HCT116 (cell line): Measurements from ENCODE around the gene AKAP13. TPM values are rescaled to one million over a fixed set of nuclear protein-coding genes. Genes with fewer than 3 reads are reported as not detected.

Source experiments
- ATAC-seq: fragments of 200-7000 bp; cut with Tn5 transposase; 2 replicates; pipeline ENCODE4 v1.9.1; 2020; ENCODE audit warnings: mild to moderate bottlenecking, moderate library complexity
- BruUV-seq: library from RNA; stranded (reverse); fragments of 400-500 nt; replicated peaks from 2 replicates; lab custom pipeline; 2021; lab: Mats Ljungman, UMichigan
- CTCF ChIA-PET: fragments of 300-600 bp; sonication (Branson Sonifier 250); formaldehyde crosslinking; loops from one replicate; lab custom pipeline; 2021; ENCODE audit warnings: antibody characterized with exemption; lab: Charles Lee
- POLR2A ChIA-PET: fragments of 300-600, 350-600 bp; sonication (Branson Sonifier 250); formaldehyde crosslinking; loops from one replicate; lab custom pipeline; 2021; ENCODE audit warnings: antibody characterized with exemption; lab: Charles Lee
- RAD21 ChIA-PET, 2 experiments: fragments of 300-600 bp; sonication (Branson Sonifier 250); formaldehyde crosslinking; loops; one replicate each; lab custom pipeline; 2023; ENCODE audit warnings: low total read pairs in 2 of 2; ENCODE audit not compliant: uncharacterized antibody in 2 of 2, unreplicated experiment in 2 of 2, low non-redundant PET in 1 of 2; lab: Charles Lee
- DNase-seq: peaks from one replicate; pipeline ENCODE4 v3.0.0-alpha.2; 2010; ENCODE audit warnings: low read depth, low spot score
- H2AFZ ChIP-seq: fragments of 200-600 bp; shearing (Covaris generic), sonication (generic); 2 replicates; pipeline ENCODE4 v1.6.1; 2017; ENCODE audit warnings: low read depth, mixed run types, mixed read lengths, antibody characterized with exemption, low read length; ENCODE audit not compliant: poor library complexity, severe bottlenecking
- H3K27ac ChIP-seq: 2 replicates; pipeline ENCODE4 v1.5.1; 2012; ENCODE audit warnings: low read depth, low read length
- H3K27me3 ChIP-seq: fragments of 200-600 bp; sonication (generic); 2 replicates; pipeline ENCODE4 v1.6.1; 2016; ENCODE audit warnings: mixed run types, low read length, mixed read lengths; ENCODE audit not compliant: insufficient read depth
- H3K36me3 ChIP-seq, 2 experiments: fragments of 200-500 bp in 1 of 2; fragments of 200-600 bp in 1 of 2; sonication (Bioruptor generic) in 1 of 2; sonication (generic) in 1 of 2; 2 replicates each; pipeline versions ENCODE4 v1.5.1 to v1.6.1; 2014 to 2016; ENCODE audit warnings: low read length in 2 of 2, inconsistent platforms in 1 of 2, mixed read lengths in 1 of 2, mixed run types in 1 of 2; ENCODE audit not compliant: insufficient read depth in 2 of 2, control insufficient read depth in 1 of 2
- H3K4me1 ChIP-seq, 2 experiments: fragments of 200-600 bp in 1 of 2; sonication (generic) in 1 of 2; 2 replicates each; pipeline versions ENCODE4 v1.5.1 to v1.6.1; 2012 to 2017; ENCODE audit warnings: low read length in 2 of 2, inconsistent platforms in 1 of 2, mild to moderate bottlenecking in 1 of 2, mixed read lengths in 1 of 2, mixed run types in 1 of 2, moderate library complexity in 1 of 2; ENCODE audit not compliant: insufficient read depth in 2 of 2, control insufficient read depth in 1 of 2
- H3K4me2 ChIP-seq: fragments of 200-600 bp; sonication (generic); 2 replicates; pipeline ENCODE4 v1.6.1; 2017; ENCODE audit warnings: mixed run types, low read length, mixed read lengths
- H3K4me3 ChIP-seq, 2 experiments: fragments of 200-600 bp in 1 of 2; sonication (generic) in 1 of 2; replicated peaks in 1 of 2; 2 replicates each; pipeline ENCODE4 v1.5.1; 2011 to 2016; ENCODE audit warnings: low read length in 2 of 2, control low read depth in 1 of 2, low read depth in 1 of 2, mild to moderate bottlenecking in 1 of 2, mixed read lengths in 1 of 2, mixed run types in 1 of 2
- H3K79me2 ChIP-seq: fragments of 200-600 bp; sonication (generic); 2 replicates; pipeline ENCODE4 v1.6.1; 2017; ENCODE audit warnings: mild to moderate bottlenecking, mixed run types, low read length, moderate library complexity, mixed read lengths; ENCODE audit not compliant: insufficient read depth
- H3K9ac ChIP-seq: fragments of 200-600 bp; sonication (generic); 2 replicates; pipeline ENCODE4 v1.6.1; 2016; ENCODE audit warnings: low read length, mixed read lengths
- H3K9me2 ChIP-seq: fragments of 200-600 bp; sonication (generic), shearing (Covaris generic); 2 replicates; pipeline ENCODE4 v1.6.1; 2017; ENCODE audit warnings: mixed run types, mild to moderate bottlenecking, moderate library complexity; ENCODE audit not compliant: insufficient read depth
- H3K9me3 ChIP-seq, 2 experiments: fragments of 200-500 bp in 1 of 2; fragments of 200-600 bp in 1 of 2; sonication (Bioruptor generic) in 1 of 2; sonication (generic) in 1 of 2; 2 replicates each; pipeline ENCODE4 v1.6.1; 2014 to 2017; ENCODE audit warnings: low read length in 2 of 2, mixed read lengths in 2 of 2, inconsistent platforms in 1 of 2, low read depth in 1 of 2, mild to moderate bottlenecking in 1 of 2, mixed run types in 1 of 2, moderate library complexity in 1 of 2; ENCODE audit not compliant: control insufficient read depth in 1 of 2, insufficient read depth in 1 of 2
- H4K20me1 ChIP-seq: fragments of 200-600 bp; sonication (generic), shearing (Covaris generic); 2 replicates; pipeline ENCODE4 v1.6.1; 2017; ENCODE audit warnings: mixed run types, mild to moderate bottlenecking, moderate library complexity; ENCODE audit not compliant: insufficient read depth
- CBX3 ChIP-seq: IDR thresholded peaks from 2 replicates; pipeline ENCODE4 v1.6.1; 2012; ENCODE audit warnings: low read depth
- CEBPB ChIP-seq: IDR thresholded peaks from 2 replicates; pipeline ENCODE4 v1.6.1; 2012; ENCODE audit warnings: low read depth
- CTCF ChIP-seq, 3 experiments: fragments of 200-600 bp in 1 of 3; sonication (generic) in 1 of 3; IDR thresholded peaks in 2 of 3; conservative IDR thresholded peaks in 1 of 3; 2 replicates each; pipeline ENCODE4 v1.5.1; 2012 to 2017; ENCODE audit warnings: low read depth in 2 of 3, low read length in 2 of 3, antibody characterized with exemption in 1 of 3, borderline replicate concordance in 1 of 3, control low read depth in 1 of 3, mild to moderate bottlenecking in 1 of 3, mixed read lengths in 1 of 3, mixed run types in 1 of 3, moderate library complexity in 1 of 3; ENCODE audit not compliant: insufficient read depth in 1 of 3
- EGR1 ChIP-seq: IDR thresholded peaks from 2 replicates; pipeline ENCODE4 v1.6.1; 2012; ENCODE audit warnings: low read depth
- ELF1 ChIP-seq: IDR thresholded peaks from 2 replicates; pipeline ENCODE4 v1.6.1; 2012; ENCODE audit warnings: low read depth, borderline replicate concordance
- EZH2 ChIP-seq: fragments of 200-600 bp; sonication (generic); IDR thresholded peaks from 2 replicates; pipeline ENCODE4 v1.6.1; 2017; ENCODE audit warnings: antibody characterized with exemption, mixed run types
- EZH2phosphoT487 ChIP-seq: fragments of 200-600 bp; IDR thresholded peaks from 2 replicates; pipeline ENCODE4 v1.6.1; 2018; ENCODE audit warnings: antibody characterized with exemption, borderline replicate concordance
- FOSL1 ChIP-seq: IDR thresholded peaks from 2 replicates; pipeline ENCODE4 v1.6.1; 2012; ENCODE audit warnings: low read depth
- JUND ChIP-seq: IDR thresholded peaks from 2 replicates; pipeline ENCODE4 v1.6.1; 2012
- POLR2A ChIP-seq: IDR thresholded peaks from 2 replicates; pipeline ENCODE4 v1.7.0; 2011; ENCODE audit warnings: borderline replicate concordance; ENCODE audit not compliant: insufficient read depth, insufficient read length; ENCODE audit errors: extremely low read depth
- RAD21 ChIP-seq: IDR thresholded peaks from 2 replicates; pipeline ENCODE4 v1.6.1; 2012; ENCODE audit warnings: low read depth, mild to moderate bottlenecking
- REST ChIP-seq: IDR thresholded peaks from 2 replicates; pipeline ENCODE4 v1.6.1; 2012; ENCODE audit warnings: low read depth
- TCF7L2 ChIP-seq: IDR thresholded peaks from 2 replicates; pipeline ENCODE4 v1.7.0; 2011; ENCODE audit warnings: borderline replicate concordance, inconsistent platforms; ENCODE audit not compliant: insufficient read depth, insufficient read length; ENCODE audit errors: extremely low read depth
- YY1 ChIP-seq: IDR thresholded peaks from 2 replicates; pipeline ENCODE4 v1.6.1; 2011; ENCODE audit warnings: low read length, low read depth, moderate library complexity, mild to moderate bottlenecking; ENCODE audit not compliant: insufficient replicate concordance; ENCODE audit errors: extremely low read depth
- ZBTB33 ChIP-seq: IDR thresholded peaks from 2 replicates; pipeline ENCODE4 v1.6.1; 2011; ENCODE audit warnings: mild to moderate bottlenecking, low read length, moderate library complexity; ENCODE audit not compliant: insufficient replicate concordance; ENCODE audit errors: extremely low read depth
- ZFX ChIP-seq: fragments of 450-650 bp; IDR thresholded peaks from 2 replicates; pipeline ENCODE4 v1.6.1; 2017
- ZNF274 ChIP-seq: fragments of 200-500 bp; sonication (Bioruptor generic); IDR thresholded peaks from 2 replicates; pipeline ENCODE4 v1.6.1; 2014; ENCODE audit warnings: mild to moderate bottlenecking, low read depth, low read length, inconsistent platforms
- intact Hi-C: fragments of 100-400 bp; cut with micrococcal nuclease; formaldehyde crosslinking; loops from 2 replicates; pipeline ENCODE4 v1.10.0; 2022
- total RNA-seq: library from RNA; stranded (reverse); gene quantifications from one replicate; pipeline ENCODE4 v1.2.1, GENCODE V29; 2021; ENCODE audit not compliant: unreplicated experiment
- TF ChIP-seq, protein P1 (sequence below): IDR thresholded peaks from 2 replicates; pipeline ENCODE4 v1.6.1; 2012

The AKAP13 gene
- total RNA-seq, 1 experiment from 2014 or later = 43.1 TPM

DNA sequence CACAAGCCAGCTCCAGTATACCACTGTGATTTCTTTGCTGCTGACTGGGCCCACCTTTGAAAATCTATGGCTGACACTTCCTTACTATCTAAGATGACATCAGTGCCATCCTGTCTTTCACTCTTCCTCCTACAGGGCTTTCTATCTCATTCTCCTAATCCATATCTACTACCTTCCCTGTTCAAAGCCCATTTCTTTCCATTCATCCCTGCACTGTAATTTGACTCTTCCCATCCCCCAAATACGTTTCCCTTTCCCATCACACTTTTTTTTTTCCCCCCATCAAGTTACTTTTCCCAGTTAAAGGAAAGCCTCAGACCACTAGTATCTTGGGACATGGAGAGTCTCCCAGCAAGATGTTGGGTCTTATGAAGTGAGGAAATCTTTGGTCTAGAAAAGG lies 136.7 kb downstream of the AKAP13 start:
- CTCF ChIA-PET = no interaction called here
- intact Hi-C loops = no loop called here
- no peaks in the 10 kb centered on the region for H3K27me3 ChIP-seq
- no peaks in the 10 kb centered on the region for H3K36me3 ChIP-seq
- no TSS peak for BruUV-seq
- H4K20me1 ChIP-seq = 0 out of 2 replicates have a peak, but pooled peaks cover 3% of the 10 kb centered on the region
- no peak overlapping the region for H2AFZ ChIP-seq
- H3K9ac ChIP-seq = no peak overlapping the region
- H3K4me1 ChIP-seq = peaks cover 0 to 4% of the 10 kb centered on the region in 2 experiments; a peak in 1 of 4 replicates
- no peaks in the 10 kb centered on the region for H3K9me3 ChIP-seq
- no peak for TF ChIP-seq CEBPB
- TF ChIP-seq JUND = no peak
- TF ChIP-seq EZH2phosphoT487 = no peak
- TF ChIP-seq EZH2 = no peak
- TF ChIP-seq YY1 = no peak
- no peak for TF ChIP-seq FOSL1
- no peak for TF ChIP-seq CBX3
- no peak for TF ChIP-seq EGR1
- TF ChIP-seq POLR2A = no peak
- no peak for TF ChIP-seq ZFX
- no peak for TF ChIP-seq REST
- TF ChIP-seq CTCF (IDR thresholded peaks at IDR 0.05 in 2 of 3, conservative IDR thresholded peaks at IDR 0.05 in 1 of 3; ENCODE audit: borderline replicate concordance in 1 of 3, insufficient read depth in 1 of 3, low read depth in 2 of 3, low read length in 2 of 3) = no peak
- no peak for TF ChIP-seq ZNF274
- no peak for TF ChIP-seq RAD21
- TF ChIP-seq ELF1 = no peak
- TF ChIP-seq TCF7L2 = no peak
- TF ChIP-seq, protein P1, sequence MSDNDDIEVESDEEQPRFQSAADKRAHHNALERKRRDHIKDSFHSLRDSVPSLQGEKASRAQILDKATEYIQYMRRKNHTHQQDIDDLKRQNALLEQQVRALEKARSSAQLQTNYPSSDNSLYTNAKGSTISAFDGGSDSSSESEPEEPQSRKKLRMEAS = no peak
- no peak for TF ChIP-seq ZBTB33
- no peak overlapping the region for H3K27ac ChIP-seq
- H3K4me3 ChIP-seq = no peak overlapping the region
- no peak for ATAC-seq
- POLR2A ChIA-PET = no interaction called here
- no peak for DNase-seq
- H3K9me2 ChIP-seq = no peaks in the 10 kb centered on the region
- H3K79me2 ChIP-seq = peaks cover 17% of the 10 kb centered on the region
- no peak overlapping the region for H3K4me2 ChIP-seq
- RAD21 ChIA-PET = no interaction called here
